SHP77 (cell line): ENCODE data around the gene ZCWPW1.
"Not testable (repeated sequence)": the region's sequence is repeated elsewhere in the genome, so short reads cannot be mapped to it uniquely, and the experiment has no call there.

ENCODE experiments used
- DNase-seq, 2 experiments: peaks; one replicate each; lab custom pipeline; 2025; lab: John Stamatoyannopoulos, UW

The ZCWPW1 gene

GRCh38 chr7:100400656-100401055 is 27.8 kb downstream of the ZCWPW1 start:
- DNase-seq = peak; percentile 7 to 35

DNA sequence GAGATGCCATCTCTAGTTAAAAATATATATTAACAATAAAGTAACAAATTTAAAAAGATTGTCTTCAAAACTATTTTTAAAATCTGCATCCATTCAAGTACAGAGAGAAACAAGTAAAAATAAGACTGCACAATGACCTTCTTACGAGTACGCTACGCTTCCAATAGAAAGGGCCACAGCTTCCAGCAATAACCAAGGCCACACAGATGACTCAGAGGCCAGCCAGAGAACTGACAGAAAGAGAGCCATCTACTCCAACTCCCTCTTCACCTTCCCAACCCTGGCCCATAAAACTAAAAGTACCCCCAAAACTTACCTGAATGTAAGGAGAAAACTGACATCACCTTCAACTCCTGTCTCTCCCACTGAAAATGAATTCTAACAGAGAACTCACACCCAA is 28.5 kb downstream of the ZCWPW1 start:
- no peak for DNase-seq

DNA sequence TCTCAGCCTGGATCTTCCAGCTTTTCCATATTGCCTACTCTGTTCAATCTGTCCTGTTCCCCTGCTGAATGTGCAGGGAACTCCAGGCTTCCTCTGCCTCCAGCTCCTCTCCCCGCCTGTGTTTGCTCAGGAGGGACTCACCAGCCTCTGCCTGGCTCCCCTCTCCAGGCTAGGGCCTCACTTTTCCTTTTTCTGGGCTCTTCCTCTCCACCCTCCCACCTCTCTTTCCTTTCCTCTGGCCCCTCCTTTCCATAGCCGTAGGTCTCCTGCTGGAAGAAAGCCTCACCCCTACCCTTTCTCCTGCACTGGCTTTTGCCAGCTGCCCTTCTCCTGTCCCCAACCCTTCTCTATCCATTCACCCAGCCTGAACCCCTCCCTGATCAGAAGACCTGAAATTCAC is 30.3 kb downstream of the ZCWPW1 start:
- DNase-seq = no peak

DNA sequence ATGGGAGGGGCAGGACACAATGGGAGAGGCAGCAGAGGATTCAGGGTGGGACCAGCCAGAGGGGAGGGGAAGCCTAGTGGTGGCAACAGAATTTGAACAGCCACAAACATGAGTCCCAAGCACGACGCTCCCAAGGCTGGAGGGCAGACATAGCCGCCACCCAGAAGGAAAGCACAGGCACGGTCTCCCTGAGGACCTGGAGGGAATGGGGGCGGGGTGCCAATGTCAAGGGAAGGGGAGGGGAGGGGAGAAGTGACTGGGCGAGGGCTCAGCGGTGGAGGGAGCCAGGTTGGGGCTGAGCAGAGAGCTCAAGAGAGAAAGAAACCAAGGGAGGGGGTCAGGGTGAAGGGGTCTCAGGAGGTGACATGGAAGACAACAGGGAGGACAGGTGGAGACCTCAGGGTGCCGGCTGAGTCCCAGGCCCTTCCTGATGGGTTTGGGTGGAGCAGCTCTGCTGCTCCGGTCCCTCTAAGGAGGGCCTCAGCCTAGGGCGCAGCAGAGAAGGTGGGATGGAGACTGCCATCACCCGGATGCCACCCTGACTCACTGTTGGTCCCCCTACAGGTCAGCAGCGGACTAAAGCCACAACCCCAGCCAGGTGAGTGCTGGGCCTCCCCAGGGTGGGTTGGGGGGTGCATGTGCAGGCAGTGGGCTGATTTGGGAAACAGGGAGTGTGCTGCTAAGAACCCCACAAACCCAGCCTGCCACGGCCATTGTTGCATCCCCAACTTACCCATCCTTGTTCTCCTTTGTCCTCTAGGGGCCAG is 31.0 kb downstream of the ZCWPW1 start:
- DNase-seq = no peak

GRCh38 chr7:100396421-100396982 is 32.0 kb downstream of the ZCWPW1 start:
- no peak for DNase-seq

DNA sequence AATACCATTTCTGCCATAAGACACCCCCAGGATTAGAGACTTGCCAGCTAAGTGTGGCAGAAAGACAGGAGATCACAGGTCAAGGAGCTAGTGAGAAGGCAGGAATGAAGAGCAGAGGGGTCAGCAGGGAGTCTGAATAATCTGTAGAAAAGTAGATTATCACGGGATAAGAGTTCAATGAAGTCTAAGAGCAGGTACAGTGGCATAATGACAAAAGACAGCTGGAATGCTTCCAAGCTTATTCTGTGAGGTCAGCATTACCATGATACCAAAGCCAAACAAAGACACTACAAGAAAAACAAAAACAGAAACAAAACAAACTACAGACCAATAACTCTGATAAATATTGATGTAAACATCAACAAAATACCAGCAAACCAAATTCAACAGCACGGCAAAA is 34.4 kb downstream of the ZCWPW1 start:
- no peak for DNase-seq

DNA sequence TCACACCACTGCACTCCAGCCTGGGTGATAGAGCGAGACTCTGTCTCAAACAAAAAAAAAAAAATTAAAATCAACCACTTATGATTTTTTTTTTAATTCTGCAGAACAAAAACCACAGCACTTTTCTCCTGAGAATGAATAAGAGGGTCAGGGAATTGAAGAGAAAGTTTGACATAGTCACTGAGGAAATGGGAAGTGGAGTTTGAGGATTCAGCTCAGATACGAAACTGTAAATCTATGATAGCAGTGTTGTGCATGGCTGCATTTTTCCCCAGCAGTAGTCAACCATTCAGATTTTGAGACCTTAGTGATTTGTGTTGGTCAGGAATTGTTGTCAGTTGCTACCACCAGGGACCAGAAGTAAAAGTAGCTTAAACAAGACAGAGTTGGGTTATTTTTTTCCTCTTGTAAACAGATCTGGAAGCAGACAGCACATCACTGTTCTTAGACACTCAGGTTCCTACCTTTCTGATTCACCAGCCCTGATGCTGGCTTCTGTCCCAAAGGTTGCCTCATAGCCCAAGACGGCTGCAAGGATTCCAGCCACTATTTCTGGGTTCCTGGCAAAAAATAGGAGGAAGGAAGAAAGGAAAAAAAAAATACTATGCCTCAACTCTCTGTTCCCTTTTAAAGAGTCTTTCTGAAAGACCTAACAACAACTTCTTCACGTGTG is 35.1 kb downstream of the ZCWPW1 start:
- DNase-seq = no peak

GRCh38 chr7:100390286-100391009 is 38.1 kb downstream of the ZCWPW1 start:
- DNase-seq = no peak

- no peak for DNase-seq
These were observed 38.9 kb downstream of the ZCWPW1 start for GRCh38 chr7:100389437-100390088.

DNA sequence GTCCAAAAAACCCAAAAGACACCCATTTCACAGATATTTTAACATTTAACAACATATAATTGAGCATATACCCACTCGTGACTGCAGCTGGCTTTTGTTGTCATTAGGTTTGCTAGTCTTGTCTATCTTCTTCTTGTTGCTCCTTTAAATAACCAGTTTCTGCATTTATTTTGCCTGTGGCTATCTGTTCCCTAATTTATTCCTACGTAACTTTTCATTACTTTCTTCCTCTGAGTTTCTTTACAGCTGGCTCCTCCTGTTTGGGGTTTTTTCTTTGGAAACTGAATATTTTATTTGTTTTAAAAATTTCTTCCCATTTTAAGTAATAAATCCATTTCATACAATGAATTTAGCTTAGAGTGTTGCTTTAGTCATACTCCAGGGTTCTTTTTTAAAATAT is 40.8 kb downstream of the ZCWPW1 start:
- no peak for DNase-seq

DNA sequence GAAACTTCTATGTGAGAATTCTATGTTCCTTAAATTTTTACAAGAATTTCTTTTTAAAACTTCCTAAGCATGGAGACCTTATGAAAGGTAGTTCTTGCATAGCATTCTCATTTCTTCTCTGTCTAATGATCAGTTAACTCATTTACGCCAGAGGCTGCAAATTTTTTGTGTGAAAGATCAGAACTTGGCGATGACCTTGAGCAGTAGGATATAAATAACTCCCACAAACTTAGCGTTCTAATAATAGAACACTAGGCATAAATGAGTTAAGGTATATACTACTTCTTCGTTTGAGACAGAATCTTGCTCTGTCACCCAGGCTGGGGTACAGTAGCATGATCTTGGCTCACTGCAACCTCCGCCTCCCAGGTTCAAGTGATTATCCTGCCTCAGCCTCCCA is 41.6 kb downstream of the ZCWPW1 start:
- DNase-seq = no peak

DNA sequence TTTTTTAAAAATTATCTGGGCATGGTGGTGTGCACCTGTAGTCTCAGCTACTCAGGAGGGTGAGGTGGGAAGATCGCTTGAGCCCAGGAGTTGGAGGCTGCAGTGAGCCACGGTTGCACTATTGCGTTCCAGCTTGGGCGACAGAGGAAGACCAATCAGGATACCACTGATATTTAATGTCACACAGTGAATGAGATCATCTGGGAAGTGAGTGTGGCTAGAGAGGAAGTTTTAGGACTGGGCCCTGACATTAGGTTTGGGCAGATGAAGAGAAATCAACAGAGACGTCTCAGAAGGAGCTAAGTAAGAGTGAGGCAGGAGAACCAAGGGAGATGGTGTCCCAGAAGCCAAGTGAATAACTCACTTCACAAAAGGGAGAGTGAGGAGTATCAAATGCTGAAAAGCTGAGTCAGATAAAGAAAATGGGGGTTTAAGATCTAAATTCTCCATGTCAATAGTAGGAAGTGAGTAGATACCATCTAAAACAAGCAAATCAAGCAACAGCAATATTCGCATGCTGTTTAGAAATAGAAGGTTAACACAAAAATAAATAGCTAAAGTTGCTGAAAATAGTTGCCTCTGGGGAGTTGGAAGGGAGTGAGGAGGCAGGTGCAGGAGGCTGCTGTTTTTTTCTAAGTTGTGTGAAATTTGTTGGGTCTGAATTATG is 43.7 kb downstream of the ZCWPW1 start:
- DNase-seq = no peak

DNA sequence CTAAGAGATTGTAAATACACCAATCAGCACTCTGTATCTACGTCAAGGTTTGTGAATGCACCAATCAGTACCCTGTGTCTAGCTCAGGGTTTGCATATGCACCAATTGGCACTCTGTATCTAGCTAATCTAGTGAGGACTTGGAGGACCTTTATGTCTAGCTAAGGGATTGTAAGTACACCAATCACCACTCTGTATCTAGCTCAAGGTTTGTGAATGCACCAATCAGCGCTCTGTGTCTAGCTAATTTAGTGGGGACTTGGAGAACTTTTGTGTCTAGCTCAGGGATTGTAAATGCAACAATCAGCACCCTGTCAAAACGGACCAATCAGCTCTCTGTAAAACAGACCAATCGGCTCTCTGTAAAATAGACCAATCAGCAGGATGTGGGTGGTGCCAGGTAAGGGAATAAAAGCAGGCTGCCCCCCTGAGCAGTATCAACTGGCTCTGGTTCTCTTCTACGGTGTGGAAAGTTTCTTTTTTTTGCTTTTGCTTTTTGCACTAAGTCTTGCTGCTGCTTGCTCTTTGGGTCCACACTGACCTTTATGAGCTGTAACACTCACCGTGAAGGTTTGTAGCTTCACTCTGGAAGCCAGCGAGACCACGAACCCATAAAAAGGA is 46.2 kb downstream of the ZCWPW1 start:
- not testable (repeated sequence) for DNase-seq

DNA sequence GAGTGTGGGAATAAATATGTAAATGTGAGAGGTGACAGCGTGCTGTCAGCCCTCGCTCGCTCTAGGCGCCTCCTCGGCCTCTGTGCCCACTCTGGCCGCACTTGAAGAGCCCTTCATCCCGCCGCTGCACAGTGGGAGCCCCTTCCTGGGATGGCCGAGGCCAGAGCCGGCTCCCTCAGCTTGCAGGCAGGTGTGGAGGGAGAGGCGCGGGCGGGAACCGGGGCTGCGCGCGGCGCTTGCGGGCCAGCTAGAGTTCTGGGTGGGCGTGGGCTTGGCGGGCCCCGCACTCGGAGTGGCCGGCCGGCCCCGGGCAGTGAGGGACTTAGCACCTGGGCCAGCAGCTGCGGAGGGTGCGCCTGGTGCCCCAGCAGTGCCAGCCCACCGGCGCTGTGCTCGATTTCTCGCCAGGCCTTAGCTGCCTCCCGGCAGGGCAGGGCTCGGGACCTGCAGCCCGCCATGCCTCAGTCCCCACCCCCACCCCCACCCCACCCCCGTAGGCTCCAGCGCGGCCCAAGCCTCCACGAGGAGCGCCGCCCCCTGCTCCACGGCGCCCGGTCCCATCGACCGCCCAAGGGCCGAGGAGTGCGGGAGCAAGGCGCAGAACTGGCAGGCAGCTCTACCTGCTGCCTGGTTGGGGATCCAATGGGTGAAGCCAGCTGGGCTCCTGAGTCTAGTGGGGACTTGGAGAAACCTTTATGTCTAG is 46.8 kb downstream of the ZCWPW1 start:
- not testable (repeated sequence) for DNase-seq

DNA sequence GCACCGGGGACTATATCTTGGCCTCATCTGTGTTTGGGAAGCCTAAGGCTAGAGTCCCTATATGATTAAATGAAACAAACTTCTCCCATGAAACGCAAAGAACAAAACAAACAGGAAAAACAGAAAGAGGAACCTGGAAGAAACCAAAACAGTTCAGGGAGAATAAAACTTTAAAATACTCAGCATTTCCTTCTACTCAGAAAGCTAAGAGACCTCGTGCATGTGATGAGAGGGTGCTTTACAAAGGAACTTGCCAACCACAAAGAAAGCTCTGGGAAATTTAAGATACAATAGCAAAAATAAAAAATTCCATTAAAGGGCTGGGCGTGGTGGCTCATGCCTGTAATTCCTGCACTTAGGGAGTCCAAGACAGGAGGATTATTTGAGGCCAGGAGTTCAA is 48.3 kb downstream of the ZCWPW1 start:
- DNase-seq = no peak

- DNase-seq = no peak
These were observed 50.3 kb downstream of the ZCWPW1 start for GRCh38 chr7:100378114-100378755.

- DNase-seq = no peak
These were observed 52.4 kb downstream of the ZCWPW1 start for GRCh38 chr7:100376066-100376465.

GRCh38 chr7:100374601-100375000 is 53.9 kb downstream of the ZCWPW1 start:
- DNase-seq = no peak

DNA sequence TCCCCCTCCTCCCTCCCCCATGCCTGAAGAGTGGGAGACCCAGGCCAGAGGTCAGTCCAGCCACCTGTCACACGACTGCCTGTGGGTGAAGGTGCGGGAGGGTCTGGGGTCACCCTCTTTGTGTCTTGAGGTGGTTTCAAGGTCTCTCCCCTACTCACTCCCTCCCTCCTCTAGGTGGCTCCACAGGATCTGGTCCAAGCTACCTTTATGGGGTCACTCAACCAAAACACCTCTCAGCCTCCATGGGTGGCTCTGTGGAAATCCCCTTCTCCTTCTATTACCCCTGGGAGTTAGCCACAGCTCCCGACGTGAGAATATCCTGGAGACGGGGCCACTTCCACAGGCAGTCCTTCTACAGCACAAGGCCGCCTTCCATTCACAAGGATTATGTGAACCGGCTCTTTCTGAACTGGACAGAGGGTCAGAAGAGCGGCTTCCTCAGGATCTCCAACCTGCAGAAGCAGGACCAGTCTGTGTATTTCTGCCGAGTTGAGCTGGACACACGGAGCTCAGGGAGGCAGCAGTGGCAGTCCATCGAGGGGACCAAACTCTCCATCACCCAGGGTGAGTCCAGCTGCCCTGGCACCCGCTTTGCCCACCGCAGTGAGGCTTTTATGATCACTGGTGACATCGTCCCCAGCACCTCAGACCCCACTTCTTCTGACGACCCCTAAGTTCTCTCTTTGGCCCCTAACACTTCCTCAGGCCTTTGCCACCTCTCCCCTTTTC is 54.5 kb downstream of the ZCWPW1 start:
- DNase-seq = not testable (repeated sequence)
